ENCODE measurements around the gene ATL2. TPM values are rescaled to one million over a fixed set of nuclear protein-coding genes. Genes with fewer than 3 reads are reported as not detected.

Gene ATL2
- total RNA-seq, 2 donors from 2014 or later: 125 to 139 TPM

GRCh38 chr2:38248255-38248654 is 128.8 kb downstream of the ATL2 start:
- Mint-ChIP-seq H3K4me3 (no peak overlapping the region), H3K4me1 (no peaks in the 10 kb centered on the region), H3K27ac (no peak overlapping the region), H3K27me3 (ENCODE audit: insufficient read depth) (no peaks in the 10 kb centered on the region), H3K36me3 (ENCODE audit: low read depth) (no peaks in the 10 kb centered on the region), H3K9me3 (no peaks in the 10 kb centered on the region)
- H3K9ac ChIP-seq (ENCODE audit: extremely low read depth, low read length, poor library complexity, severe bottlenecking): no peak overlapping the region
- no peaks in the 10 kb centered on the region for H3K27me3 ChIP-seq (ENCODE audit: control insufficient read depth, insufficient read depth, low read length, poor library complexity, severe bottlenecking)
- no peak overlapping the region for H3K27ac ChIP-seq (ENCODE audit: low read depth, low read length)
- WGBS, 2 experiments (ENCODE audit: insufficient coverage in 1 of 2, insufficient read length in 1 of 2): 61 to 78% methylated on average over 4 of the region's 4 CpGs
- TF ChIP-seq, protein P1, sequence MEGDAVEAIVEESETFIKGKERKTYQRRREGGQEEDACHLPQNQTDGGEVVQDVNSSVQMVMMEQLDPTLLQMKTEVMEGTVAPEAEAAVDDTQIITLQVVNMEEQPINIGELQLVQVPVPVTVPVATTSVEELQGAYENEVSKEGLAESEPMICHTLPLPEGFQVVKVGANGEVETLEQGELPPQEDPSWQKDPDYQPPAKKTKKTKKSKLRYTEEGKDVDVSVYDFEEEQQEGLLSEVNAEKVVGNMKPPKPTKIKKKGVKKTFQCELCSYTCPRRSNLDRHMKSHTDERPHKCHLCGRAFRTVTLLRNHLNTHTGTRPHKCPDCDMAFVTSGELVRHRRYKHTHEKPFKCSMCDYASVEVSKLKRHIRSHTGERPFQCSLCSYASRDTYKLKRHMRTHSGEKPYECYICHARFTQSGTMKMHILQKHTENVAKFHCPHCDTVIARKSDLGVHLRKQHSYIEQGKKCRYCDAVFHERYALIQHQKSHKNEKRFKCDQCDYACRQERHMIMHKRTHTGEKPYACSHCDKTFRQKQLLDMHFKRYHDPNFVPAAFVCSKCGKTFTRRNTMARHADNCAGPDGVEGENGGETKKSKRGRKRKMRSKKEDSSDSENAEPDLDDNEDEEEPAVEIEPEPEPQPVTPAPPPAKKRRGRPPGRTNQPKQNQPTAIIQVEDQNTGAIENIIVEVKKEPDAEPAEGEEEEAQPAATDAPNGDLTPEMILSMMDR (conservative IDR thresholded peaks at IDR 0.05): no peak
- H3K9me3 ChIP-seq (ENCODE audit: control insufficient read depth, low read length): no peaks in the 10 kb centered on the region
- no peak overlapping the region for H3K4me3 ChIP-seq (ENCODE audit: low read length)
- no peak for DNase-seq
- H3K4me1 ChIP-seq (ENCODE audit: control insufficient read depth, insufficient read depth, low read length): no peaks in the 10 kb centered on the region
- no peaks in the 10 kb centered on the region for H3K36me3 ChIP-seq (ENCODE audit: control insufficient read depth, insufficient read depth, low read length)

DNA sequence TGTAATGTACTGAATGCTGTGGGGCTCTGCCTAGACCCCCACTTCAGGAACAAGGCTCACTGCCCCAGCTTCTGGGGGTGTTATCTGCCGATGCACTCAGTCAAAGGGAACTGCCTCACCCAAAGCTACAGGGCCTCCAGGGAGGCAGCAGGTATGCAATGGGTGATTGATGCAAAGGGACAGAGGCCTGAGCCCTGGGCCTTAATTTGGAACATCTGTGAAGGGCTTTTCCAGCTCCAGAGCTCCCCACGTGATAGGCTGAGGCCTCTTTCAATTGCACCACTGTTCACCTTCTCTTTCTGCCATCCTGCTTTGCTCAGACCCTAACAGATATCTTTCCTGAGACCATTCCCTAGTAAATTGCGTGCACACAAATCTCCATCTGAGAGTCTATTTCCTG is 131.0 kb downstream of the ATL2 start:
- H3K27me3 Mint-ChIP-seq (ENCODE audit: insufficient read depth): no peaks in the 10 kb centered on the region
- Histone ChIP-seq H3K9me3 (ENCODE audit: control insufficient read depth, low read length) (no peaks in the 10 kb centered on the region), H3K4me3 (ENCODE audit: low read length) (no peak overlapping the region), H3K9ac (ENCODE audit: extremely low read depth, low read length, poor library complexity, severe bottlenecking) (no peak overlapping the region), H3K36me3 (ENCODE audit: control insufficient read depth, insufficient read depth, low read length) (no peaks in the 10 kb centered on the region), H3K27me3 (ENCODE audit: control insufficient read depth, insufficient read depth, low read length, poor library complexity, severe bottlenecking) (no peaks in the 10 kb centered on the region), H3K4me1 (ENCODE audit: control insufficient read depth, insufficient read depth, low read length) (peaks cover 3% of the 10 kb centered on the region), H3K27ac (ENCODE audit: low read depth, low read length) (no peak overlapping the region)
- no peak for DNase-seq
- no peaks in the 10 kb centered on the region for H3K9me3 Mint-ChIP-seq
- no peak overlapping the region for H3K4me3 Mint-ChIP-seq
- no peaks in the 10 kb centered on the region for H3K36me3 Mint-ChIP-seq (ENCODE audit: low read depth)
- TF ChIP-seq, protein P1 (conservative IDR thresholded peaks at IDR 0.05): no peak
- H3K4me1 Mint-ChIP-seq: peaks cover 3% of the 10 kb centered on the region
- WGBS, 2 experiments (ENCODE audit: insufficient coverage in 1 of 2, insufficient read length in 1 of 2): 91 to 100% methylated on average over 2 to 3 of the region's 3 CpGs
- no peak overlapping the region for H3K27ac Mint-ChIP-seq

DNA sequence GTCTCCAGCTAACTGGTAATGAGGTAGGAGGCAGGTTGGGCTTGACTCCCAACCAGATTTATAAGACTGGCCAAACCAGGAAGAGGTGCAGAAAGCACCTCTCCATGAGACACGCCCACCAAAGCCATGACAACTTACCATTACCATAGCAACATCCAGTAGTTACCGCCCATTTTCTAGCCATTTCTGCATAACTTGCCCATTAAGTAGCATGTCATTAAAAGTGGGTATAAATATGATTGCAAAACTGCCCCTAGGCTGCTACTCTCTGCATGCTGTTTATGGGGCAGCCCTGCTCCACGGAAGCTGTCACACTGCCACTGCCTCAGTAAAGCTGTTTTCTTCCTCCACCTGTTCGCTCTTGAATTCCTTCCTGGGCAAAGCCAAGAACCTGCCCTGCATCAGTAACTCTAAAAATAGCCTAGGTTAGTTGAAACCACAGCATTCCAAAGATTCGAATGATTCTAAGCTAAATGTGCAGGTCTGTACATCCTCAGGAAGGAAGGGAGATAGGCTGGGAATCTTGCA is 131.9 kb downstream of the ATL2 start:
- Mint-ChIP-seq H3K4me1 (peaks cover 3% of the 10 kb centered on the region), H3K9me3 (no peaks in the 10 kb centered on the region), H3K4me3 (no peak overlapping the region), H3K36me3 (ENCODE audit: low read depth) (no peaks in the 10 kb centered on the region), H3K27ac (no peak overlapping the region), H3K27me3 (ENCODE audit: insufficient read depth) (peaks cover under 1% of the 10 kb centered on the region)
- no peak overlapping the region for H3K4me3 ChIP-seq (ENCODE audit: low read length)
- no peak for DNase-seq
- H3K9me3 ChIP-seq (ENCODE audit: control insufficient read depth, low read length): no peaks in the 10 kb centered on the region
- 83 to 91% methylated on average over 3 to 5 of the region's 5 CpGs for WGBS, 2 experiments (ENCODE audit: insufficient coverage in 1 of 2, insufficient read length in 1 of 2)
- peaks cover 3% of the 10 kb centered on the region for H3K4me1 ChIP-seq (ENCODE audit: control insufficient read depth, insufficient read depth, low read length)
- no peaks in the 10 kb centered on the region for H3K36me3 ChIP-seq (ENCODE audit: control insufficient read depth, insufficient read depth, low read length)
- H3K27me3 ChIP-seq (ENCODE audit: control insufficient read depth, insufficient read depth, low read length, poor library complexity, severe bottlenecking): no peaks in the 10 kb centered on the region
- H3K27ac ChIP-seq (ENCODE audit: low read depth, low read length): no peak overlapping the region
- TF ChIP-seq, protein P1 (conservative IDR thresholded peaks at IDR 0.05): no peak
- H3K9ac ChIP-seq (ENCODE audit: extremely low read depth, low read length, poor library complexity, severe bottlenecking): no peak overlapping the region
